Stimulated activated naive CD4-positive, alpha-beta T cell (primary cell): Measurements from ENCODE around the gene MRTFB.

Experiments
- DNase-seq, 6 experiments: peaks; one replicate each; lab custom pipeline; 2025; lab: John Stamatoyannopoulos, UW

MRTFB gene

DNA sequence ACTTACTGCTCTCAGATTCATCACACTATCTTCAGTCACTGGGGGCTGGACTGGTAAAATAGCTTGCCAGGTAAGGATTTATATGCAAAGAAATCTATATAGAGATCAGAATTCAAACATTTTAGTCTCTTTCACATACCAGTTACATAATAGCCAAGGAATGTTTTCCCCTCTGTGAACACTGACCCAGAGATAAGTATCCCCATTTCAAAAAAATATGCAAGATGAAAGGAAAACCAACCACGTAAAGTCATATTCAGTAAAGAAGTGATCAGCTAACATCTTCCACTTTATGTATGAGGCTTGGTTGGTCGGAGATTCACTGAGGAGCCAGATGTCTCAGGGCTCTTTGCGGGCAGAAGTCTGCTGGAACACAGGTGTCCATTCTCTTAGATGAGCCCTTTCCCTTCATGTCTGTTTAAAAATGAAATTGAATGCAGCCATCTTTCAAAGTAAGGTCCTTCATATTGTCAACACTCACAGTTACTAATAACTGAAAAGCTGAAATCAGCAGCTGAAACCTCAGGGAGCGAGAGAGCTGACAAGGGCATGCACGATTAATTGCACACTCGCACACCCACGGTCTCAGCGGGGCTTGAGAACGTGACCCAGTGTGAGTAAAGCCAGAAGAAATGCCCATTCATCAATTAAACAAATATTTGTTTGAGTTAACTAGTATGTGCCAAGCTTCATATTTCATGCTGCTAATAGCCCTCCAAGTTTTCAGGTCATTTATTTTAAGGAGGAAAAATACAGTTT lies 161.2 kb downstream of the MRTFB start:
- no peak for DNase-seq

DNA sequence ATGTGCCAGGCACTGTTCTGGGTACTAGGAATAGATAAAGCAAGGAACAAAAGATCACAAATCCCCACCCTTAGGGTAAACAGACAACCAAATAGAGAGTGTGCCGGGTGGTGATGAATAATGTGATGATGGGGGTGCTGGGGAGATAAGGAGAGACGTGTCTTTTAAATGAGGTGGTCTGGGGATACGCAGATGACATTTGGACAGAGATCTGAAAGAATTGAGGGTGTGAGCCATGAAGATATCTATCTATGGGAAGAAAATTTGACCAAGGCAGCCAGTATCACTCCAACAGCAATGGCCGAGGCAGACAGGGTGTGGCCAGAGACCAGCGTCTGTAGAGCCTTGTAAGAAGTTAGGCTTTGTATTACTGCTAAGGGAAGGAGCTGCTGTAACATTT lies 165.3 kb downstream of the MRTFB start:
- no peak for DNase-seq

DNA sequence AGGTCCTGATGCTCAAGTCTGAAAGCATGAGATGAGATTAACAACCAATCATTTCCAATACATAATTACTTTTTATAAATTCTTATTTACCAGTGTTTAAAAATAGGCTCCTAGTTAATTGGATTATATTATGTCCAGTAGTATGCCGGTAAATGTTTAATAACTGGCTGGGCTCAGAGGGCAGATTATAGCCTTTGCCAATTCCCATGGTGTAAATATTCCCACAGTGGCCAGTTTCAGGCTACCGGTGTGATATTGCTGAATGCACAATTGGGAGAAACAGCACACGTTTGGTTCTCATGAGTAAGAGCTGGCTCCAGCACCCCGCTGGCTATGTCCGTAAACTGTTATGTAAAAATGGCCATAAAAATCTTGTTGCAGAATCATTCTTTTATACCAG lies 167.6 kb downstream of the MRTFB start:
- DNase-seq: no peak

DNA sequence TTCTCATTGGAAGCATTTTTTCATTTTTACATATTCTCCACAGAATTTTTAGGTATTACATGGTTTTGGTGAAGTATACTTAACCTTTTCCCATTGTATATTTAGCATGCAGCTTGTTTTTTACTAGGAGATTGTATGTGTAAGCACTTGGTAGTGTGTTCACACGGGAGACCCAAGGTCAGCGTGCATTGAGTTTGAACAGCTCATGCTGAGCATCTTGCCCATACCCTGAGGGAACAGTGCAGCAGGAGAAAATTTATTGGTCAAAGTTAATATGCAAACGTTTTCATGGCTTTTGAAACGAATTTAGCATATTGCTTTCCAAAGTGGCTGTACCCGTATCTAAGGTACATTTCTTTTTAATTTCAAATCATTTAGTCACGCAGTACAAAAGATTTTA lies 168.7 kb downstream of the MRTFB start:
- DNase-seq: no peak

DNA sequence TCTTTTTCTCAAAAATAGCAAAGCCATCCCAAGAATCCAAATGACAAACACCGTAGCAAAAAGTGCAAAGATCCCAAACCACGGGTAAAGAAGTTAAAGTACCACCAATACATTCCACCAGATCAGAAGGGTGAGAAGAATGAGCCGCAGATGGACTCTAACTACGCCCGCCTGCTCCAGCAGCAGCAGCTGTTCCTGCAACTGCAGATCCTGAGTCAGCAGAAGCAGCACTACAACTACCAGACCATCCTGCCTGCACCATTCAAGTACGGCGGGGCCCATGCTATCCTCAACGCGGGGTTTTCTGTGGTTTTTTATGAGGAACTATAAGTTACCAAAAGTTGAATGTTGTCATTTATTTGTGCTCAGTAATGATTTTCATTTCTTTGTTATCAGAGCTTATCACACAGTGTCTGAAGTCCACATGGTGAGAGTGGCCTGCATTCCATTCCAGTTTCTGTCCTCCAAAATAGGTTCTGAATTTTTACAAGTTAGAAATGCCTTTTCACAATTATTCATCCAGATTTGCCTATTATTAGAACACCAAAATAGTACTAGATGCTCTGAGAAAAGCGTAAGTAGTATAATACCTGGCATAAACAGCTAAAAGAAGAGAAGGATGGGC lies 169.2 kb downstream of the MRTFB start:
- no peak for DNase-seq

DNA sequence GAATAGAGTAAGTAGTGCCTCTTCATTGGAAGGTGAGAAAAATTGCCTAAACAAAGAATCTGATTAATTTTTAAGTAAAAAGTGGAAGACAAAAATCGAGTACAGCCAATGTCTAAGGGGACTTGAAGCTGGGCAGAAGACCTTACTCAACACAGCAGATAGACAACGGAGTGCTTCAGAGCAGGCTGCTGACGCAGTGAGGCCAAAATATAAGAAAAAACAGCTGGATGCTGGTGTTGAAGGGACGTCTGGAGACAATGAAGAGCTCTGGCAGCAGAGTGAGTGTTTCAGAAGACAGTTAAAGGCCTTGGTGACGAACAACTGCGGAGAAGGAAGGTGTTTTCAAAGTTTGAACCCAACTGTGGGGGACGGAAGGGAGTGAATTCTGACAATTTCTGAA lies 169.8 kb downstream of the MRTFB start:
- no peak for DNase-seq

DNA sequence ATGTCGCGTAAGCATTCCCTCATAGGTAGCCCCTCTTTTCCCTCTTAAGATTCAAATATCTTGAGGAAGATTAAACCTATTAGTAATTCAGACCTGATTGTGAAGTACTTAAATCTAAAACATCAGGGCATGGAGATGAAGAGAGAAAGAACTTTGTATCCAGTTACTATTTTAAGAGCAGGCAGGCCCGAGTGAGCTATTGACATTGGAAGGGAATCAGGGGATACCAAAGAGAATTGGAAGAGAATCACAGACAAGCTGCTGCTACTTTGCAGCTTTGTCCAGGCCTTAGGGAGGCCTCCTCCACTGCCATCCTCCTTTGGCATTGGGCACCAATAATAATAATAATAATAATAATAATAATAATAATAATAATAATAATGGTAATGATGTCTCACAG lies 170.5 kb downstream of the MRTFB start:
- DNase-seq: no peak

DNA sequence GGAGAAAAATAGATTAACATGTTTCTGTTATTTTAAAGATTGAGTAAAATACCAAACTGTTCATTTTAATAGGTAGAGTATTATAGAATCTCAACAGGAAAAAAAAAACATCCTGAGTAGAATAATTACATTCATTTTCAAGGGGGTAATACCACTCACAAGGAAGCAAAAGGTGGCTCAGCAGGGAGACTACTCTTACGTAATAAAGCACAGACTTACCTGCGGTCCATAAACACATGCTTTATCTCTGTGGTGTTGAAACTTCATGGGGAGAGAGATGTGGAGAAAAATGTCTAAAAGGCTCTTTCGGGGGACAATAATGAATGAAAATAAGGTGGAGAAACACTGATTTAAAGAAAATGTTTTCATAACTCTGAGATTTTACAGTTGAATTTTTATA lies 171.7 kb downstream of the MRTFB start:
- DNase-seq: no peak

DNA sequence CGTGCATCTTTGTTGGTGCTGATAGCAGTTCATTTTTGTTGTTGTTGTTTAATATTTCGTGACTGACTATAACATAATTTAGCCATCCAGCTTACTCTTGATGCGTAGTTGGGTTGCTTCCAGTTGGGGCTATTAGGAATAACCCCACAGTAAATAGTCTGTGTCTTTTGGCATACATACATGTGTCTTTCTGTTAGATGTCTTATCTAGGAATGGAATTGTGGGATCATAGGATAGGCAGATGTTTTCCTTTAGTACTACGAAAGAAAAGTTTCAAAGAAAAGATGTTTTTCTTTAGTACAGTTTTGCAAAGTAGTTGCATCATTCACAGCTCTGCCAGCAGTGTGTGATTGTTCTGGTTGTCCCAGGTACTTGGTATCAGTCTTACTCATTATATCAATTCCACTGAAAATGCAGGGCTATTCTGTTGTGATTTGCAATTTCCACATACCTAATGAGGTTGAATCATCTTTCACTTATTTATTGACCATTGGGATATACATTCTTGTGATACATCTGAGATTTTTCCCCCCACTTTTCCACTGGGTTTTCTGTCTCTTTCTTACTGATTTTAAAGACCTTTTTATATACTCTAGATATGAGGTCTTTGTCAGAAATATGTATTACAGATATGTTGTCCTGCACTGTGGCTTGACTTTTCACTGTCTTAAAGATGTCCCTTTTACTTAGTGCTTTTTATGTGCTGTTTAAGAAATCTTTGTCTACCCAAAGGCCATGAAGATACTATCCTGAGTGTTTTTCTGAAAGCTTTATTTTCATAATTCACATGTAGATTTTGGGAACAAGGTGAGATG lies 173.3 kb downstream of the MRTFB start:
- DNase-seq: no peak

DNA sequence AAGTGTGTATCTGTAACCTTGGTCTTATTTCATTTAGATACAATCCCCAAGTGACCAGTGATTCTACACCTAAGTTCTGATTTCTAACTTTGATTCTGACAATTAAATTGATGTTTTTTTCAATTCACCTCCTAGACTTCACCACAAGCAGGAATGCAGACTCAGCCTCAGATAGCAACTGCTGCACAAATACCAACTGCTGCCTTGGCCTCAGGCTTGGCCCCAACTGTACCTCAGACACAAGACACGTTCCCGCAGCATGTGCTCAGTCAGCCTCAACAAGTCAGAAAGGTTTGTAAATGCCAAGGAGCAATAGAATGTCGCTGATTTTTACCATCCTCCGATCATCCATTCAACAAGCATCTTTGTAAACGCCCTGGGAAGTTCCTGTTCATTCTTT lies 177.7 kb downstream of the MRTFB start:
- no peak for DNase-seq

DNA sequence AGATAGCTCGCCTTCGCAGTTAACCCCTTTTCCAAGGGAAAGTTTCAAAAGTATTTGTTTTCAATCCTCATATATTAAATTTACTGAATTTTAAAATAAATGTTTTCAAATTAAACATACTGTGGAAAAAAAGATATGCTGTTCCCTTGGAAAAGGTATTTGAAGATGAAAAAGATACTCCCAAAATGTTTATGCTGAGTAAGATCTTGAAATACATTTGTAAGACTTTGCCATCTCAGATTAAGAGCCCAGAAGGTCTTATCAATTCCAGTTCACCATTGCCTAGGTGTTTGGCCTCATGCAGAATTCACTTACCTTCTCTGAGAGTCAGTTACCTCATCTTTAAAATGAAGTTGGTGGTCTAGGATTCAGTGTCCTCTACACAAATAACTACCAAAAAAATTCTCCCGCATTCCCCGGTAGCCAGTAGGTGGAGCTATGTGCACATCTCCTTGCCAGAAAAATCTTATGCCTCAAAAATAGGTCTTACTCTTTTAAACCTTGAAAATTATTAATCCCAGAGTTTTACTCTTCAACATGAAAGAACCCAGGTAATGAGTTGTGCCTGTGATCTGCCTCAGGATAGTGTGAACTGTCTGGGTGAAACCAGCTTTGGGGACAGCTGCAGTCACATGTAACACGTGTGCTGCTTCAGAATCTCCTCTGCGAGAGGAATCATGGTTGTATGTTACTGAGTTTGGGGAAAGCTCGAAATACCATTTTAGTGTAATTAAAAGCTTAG lies 178.3 kb downstream of the MRTFB start:
- peak; percentile 3 to 70 (median 23) for DNase-seq

DNA sequence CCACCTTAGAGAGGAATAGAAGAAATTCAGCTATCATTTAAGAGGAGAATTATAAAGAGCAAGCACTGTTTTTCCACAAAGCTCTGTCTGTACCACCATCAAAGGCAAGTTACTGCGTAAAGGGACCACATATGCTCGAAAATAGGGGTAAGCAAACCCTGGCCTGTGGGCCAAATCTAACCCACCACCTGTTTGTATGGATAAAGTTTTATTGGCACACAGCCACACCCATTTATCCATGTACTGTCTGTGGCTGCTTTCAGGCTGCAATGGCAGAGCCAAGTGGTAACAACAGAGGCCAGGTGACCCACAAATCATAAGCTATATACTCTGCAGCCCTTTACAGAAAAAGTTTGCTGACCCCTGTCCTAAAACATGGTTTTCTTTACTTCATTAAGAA lies 180.3 kb downstream of the MRTFB start:
- no peak for DNase-seq

DNA sequence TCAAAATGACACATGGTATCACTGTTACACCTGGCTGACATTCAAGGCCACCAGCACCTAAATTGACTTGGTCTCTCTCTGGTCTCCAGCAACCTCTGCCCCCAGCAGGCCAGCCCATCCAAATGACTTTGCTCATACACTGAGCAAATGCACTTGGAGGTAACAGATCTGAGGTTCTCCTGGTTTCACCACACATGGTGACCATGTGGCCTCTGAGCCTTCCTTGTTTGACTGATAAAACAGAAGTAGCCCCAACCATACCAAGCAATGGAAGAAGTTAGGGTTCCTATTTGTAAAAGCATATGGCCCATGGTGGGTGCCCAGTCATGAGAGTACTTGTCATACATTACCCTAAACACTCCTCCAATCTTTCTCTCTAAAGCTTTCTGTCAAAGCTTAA lies 181.7 kb downstream of the MRTFB start:
- no peak for DNase-seq

DNA sequence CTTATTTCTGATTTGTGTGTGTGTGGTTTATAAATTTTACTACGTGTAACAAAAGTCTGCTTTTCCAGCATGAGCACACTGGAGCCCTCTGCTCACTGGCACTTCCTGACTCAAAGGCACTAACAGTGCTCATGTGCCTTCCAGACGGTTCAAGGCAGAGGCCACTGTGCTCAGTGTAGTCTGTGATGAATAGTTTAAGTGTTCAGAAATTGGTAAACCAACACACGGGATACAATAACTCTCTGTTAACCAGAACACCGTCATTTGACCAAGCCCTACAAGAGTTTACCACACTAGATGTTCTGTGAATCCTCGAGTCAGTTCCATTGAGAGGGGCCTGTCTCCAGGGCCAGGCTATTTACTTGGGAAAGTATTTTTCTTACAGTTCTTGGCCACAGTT lies 191.9 kb downstream of the MRTFB start:
- no peak for DNase-seq

DNA sequence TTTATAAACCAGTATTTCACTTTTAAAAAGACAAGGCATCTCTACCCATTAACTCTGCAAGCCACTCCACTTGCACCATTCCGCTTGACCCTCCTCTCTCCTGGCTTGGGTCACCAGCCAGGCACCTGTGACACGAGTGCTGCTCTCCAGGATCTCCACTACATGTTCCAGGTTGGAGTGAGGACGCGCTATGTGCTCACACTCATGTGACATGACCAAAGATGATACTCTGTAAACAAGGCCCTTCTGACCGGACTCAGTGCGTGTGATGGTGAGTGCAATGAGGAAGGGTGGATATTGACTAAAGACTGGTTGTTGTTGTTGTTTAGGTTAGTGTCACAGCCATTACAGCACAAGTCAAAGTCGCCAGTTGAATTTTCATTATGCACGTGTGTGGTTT lies 192.7 kb downstream of the MRTFB start:
- DNase-seq: no peak

DNA sequence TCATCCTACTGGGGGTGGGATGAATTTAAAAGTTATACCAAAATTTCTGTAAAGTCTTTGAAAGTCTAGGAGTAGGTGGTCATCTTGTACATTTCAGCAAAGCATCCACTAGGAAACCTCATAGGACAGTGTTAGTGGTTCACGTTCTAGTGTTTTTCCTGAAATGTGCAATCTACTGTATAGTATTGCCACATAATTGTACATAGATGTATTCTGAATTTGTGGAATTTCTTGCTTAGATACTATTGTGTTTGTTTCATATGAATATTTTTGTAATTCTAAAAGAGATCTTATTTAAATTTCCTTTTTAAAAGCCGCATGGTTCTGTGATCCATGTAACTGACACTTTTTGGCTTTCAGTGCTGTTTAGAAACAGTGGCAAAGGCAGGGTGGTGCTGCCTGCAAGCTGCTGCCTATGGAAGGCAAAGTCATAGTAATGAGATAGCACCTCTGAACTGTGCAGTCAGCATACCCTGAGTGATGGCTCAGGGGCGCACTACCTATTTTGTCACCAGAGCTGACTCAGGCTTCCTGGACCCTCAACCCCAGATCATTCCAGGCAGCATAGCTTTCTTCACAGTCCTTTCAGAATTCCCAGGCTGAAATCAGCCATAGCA lies 193.3 kb downstream of the MRTFB start:
- no peak for DNase-seq

DNA sequence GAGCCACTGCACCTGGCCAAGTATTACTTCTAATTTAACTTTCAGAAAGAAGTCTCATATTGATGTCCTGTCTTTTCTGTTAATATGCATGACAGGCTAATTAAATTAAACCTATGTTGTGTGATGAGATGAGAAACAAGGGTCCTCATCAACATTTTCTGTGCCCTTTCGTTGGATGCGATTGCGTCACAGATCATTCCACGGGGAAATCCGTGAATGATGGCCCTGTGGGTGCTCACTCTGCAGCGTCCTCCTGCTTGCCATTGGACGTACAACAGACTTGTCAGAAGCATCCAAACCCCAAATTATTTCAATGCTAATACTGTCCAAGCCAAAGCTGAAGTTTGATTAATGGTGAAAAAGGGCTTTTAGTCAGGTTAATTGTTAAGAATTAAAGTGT lies 197.0 kb downstream of the MRTFB start:
- no peak for DNase-seq

DNA sequence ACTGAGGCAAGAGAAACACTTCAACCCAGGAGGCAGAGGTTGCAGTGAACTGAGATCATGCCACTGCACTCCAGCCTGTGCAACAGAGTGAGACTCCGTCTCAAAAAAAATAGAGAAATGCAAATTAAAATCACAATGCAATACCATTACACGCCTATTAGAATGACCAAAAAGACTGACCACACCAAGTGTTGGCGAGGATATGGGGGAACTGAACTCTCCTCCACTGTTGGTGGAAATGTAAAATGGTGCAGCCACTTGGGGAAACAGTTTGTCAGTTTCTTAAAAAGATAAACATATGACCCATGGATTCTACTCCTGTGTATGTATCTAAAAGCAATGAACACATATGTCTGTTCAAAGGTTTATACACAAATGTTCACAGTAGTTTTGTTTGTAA lies 204.8 kb downstream of the MRTFB start:
- no peak for DNase-seq

DNA sequence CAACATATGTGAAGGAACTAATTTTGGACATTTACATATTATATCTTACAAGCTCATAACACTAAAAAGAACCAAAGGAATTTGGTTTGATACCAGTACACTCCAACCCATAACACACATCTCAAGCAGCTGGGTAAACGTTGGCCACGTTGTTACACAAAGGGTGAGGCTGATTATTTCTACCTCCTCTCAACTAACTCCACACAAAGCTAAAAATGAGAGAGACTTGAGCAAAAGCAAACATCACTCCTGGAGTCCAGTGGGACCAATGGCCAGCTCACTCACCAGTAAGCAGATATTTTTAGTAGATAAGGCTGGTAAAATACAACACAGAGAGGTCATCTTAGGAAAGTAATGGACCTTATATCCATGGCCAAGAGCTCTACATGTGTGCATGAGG lies 207.6 kb downstream of the MRTFB start:
- DNase-seq: no peak

DNA sequence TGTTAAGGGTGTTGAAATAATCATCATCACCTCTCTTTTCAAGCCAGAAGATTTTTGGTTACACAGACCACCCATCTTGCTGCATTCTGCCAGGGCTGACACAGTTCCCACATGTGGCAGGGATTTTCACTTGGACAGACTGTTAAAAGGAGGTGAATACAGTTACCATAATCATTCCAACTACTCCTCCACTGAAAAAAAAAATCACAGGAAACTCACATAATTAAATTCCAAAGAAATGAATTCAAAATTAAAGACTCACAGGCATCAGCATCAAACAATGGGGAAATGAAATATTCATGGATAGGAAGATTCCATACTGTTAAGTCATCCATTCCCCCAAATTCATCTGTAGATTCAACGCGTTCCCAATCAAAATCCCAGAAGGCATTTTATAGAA lies 209.4 kb downstream of the MRTFB start:
- no peak for DNase-seq

DNA sequence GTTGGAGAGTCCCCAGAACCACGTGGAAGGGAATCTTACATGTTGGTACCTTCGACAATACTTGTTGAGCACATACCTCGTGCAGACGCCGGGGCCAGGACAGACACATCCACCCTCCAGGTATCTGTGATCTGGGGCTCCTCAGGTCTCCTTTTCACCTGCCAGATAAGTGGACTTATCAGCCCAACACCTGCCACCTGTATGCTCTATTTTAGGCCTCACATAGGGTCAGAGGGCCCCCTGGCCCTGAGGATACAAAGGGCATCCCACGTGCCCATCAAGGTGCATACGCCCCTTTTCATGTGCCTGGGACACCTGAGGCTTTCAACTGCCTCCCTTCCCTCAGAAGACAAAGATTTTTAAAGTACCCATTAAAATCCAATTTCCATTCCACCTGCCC lies 212.7 kb downstream of the MRTFB start:
- DNase-seq: no peak

DNA sequence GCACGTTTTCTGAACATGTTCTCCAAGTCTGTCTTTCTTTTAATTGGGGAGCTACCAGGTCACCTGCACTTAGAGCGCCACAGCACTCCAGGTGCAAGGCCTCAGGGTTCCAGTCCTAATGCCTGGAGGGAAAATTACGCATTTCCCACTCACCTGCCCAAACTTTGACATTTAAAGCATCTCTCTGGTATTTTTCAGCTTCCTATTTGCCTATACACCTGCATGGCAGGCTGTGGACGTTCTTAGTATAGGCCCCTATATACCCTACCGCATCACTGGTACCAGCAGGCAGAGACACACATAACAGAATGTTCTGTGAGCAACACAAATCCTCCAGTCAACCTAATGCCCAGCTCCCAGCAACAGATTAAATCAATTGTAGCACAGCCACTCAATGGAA lies 213.3 kb downstream of the MRTFB start:
- no peak for DNase-seq
